Colonic mucosa (tissue), 4 donors: ENCODE results near the gene NCOA1. TPM values are rescaled to one million over a fixed set of nuclear protein-coding genes. Genes with fewer than 3 reads are reported as not detected.

ENCODE experiments used
- DNase-seq: peaks from one replicate; pipeline ENCODE4 v3.0.0-alpha.2; 2020
- H3K27ac ChIP-seq: fragments of 200-600 bp; one replicate; pipeline ENCODE4 v1.8.0; 2021
- H3K27me3 ChIP-seq: fragments of 200-600 bp; one replicate; pipeline ENCODE4 v1.8.0; 2021
- H3K36me3 ChIP-seq: fragments of 200-600 bp; one replicate; pipeline ENCODE4 v1.8.0; 2021
- H3K4me1 ChIP-seq: fragments of 200-600 bp; one replicate; pipeline ENCODE4 v1.8.0; 2021; ENCODE audit warnings: mild to moderate bottlenecking
- H3K4me3 ChIP-seq: fragments of 200-600 bp; one replicate; pipeline ENCODE4 v1.8.0; 2021
- H3K9ac ChIP-seq, 2 donors: one replicate each; pipeline ENCODE4 v1.7.0; 2013; ENCODE audit warnings: control low read depth in 2 of 2, low read depth in 2 of 2, low read length in 2 of 2
- H3K9me3 ChIP-seq: fragments of 200-600 bp; one replicate; pipeline ENCODE4 v1.8.0; 2021
- intact Hi-C: fragments of 100-400 bp; cut with DNase I; formaldehyde crosslinking; loops from one replicate; pipeline ENCODE4 v1.14.1; 2022
- total RNA-seq, 2 donors: library from RNA; stranded (reverse); fragmentation: NEBNext Ultra II Directional in 1 of 2; extraction: Animal tissue kit (Norgen Biotek cat#: 25700) in 1 of 2; gene quantifications; one replicate each; pipeline ENCODE4 v1.2.1, GENCODE V29; 2021
- TF ChIP-seq, protein P1 (sequence below): fragments of 200-600 bp; IDR thresholded peaks from one replicate; pipeline ENCODE4 v1.8.0; 2022; ENCODE audit warnings: antibody characterized with exemption, mild to moderate bottlenecking
- donor health status: healthy.
- donor health status: DM: no; HTN: no; CAD: no.
- donor health status: DM: no; HTN: no; CAD: no.

The NCOA1 gene
- total RNA-seq, 2 donors from 2014 or later: 24.8 to 35.2 TPM

DNA sequence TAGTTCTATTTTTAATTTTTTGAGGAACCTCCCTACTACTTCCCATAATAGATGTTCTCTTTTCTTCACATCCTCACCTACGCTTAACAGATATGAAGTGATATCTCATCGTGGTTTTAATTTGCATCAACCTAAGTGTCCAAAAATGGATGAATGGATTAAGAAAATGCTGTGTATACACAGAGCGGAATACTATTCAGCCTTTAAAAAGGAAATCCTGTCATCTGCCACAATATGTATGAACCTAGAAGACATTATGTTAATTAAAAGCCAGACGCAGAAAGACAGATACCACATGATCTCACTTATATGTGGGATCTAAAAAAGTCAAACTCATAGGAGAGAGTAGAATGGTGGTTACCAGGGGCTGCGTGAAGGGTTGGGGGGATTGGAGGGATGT is 189.1 kb downstream of the NCOA1 start:
- H3K9ac ChIP-seq: no peak overlapping the region
- H3K27ac ChIP-seq: no peak overlapping the region
- no peak for DNase-seq
- intact Hi-C loops: no loop called here
- TF ChIP-seq, protein P1, sequence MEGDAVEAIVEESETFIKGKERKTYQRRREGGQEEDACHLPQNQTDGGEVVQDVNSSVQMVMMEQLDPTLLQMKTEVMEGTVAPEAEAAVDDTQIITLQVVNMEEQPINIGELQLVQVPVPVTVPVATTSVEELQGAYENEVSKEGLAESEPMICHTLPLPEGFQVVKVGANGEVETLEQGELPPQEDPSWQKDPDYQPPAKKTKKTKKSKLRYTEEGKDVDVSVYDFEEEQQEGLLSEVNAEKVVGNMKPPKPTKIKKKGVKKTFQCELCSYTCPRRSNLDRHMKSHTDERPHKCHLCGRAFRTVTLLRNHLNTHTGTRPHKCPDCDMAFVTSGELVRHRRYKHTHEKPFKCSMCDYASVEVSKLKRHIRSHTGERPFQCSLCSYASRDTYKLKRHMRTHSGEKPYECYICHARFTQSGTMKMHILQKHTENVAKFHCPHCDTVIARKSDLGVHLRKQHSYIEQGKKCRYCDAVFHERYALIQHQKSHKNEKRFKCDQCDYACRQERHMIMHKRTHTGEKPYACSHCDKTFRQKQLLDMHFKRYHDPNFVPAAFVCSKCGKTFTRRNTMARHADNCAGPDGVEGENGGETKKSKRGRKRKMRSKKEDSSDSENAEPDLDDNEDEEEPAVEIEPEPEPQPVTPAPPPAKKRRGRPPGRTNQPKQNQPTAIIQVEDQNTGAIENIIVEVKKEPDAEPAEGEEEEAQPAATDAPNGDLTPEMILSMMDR: no peak
- no peaks in the 10 kb centered on the region for H3K36me3 ChIP-seq
- H3K27me3 ChIP-seq: no peaks in the 10 kb centered on the region
- H3K4me1 ChIP-seq: no peaks in the 10 kb centered on the region
- H3K9me3 ChIP-seq: no peaks in the 10 kb centered on the region
- H3K4me3 ChIP-seq: no peak overlapping the region

DNA sequence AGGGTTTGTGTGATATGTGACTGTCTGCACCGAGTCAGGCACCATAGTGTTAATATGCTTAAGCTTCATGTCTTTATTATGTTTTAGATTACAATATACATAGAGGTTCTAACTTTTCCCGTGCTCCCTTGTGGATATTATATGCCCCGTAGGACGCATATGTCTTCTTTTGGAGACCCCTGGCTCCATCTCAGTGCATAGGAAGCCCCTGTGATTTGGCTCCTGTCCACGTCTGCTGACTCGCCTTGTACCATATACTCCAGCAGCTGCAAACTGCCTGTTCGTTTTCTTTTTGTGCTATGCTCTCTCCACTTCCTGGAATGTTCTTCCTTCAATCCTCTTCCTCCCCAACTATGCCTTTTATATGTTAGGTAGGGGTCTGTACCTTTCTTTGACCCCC is 191.2 kb downstream of the NCOA1 start:
- TF ChIP-seq, protein P1: no peak
- DNase-seq: no peak
- Histone ChIP-seq H3K36me3 (no peaks in the 10 kb centered on the region), H3K4me3 (no peak overlapping the region), H3K9ac (no peak overlapping the region), H3K4me1 (no peaks in the 10 kb centered on the region), H3K27me3 (no peaks in the 10 kb centered on the region), H3K27ac (no peak overlapping the region), H3K9me3 (no peaks in the 10 kb centered on the region)
- intact Hi-C loops: no loop called here

GRCh38 chr2:24683408-24683807 is 192.4 kb downstream of the NCOA1 start:
- H3K4me1 ChIP-seq: no peaks in the 10 kb centered on the region
- H3K9ac ChIP-seq: no peak overlapping the region
- intact Hi-C loops: no loop called here
- H3K9me3 ChIP-seq: no peaks in the 10 kb centered on the region
- no peaks in the 10 kb centered on the region for H3K27me3 ChIP-seq
- DNase-seq: no peak
- no peak overlapping the region for H3K4me3 ChIP-seq
- no peaks in the 10 kb centered on the region for H3K36me3 ChIP-seq
- TF ChIP-seq, protein P1: no peak
- no peak overlapping the region for H3K27ac ChIP-seq

- H3K27ac ChIP-seq: no peak overlapping the region
- DNase-seq: no peak
- intact Hi-C loops: no loop called here
- H3K9ac ChIP-seq: no peak overlapping the region
- H3K36me3 ChIP-seq: no peaks in the 10 kb centered on the region
- no peaks in the 10 kb centered on the region for H3K27me3 ChIP-seq
- TF ChIP-seq, protein P1: no peak
- no peaks in the 10 kb centered on the region for H3K9me3 ChIP-seq
- no peaks in the 10 kb centered on the region for H3K4me1 ChIP-seq
- no peak overlapping the region for H3K4me3 ChIP-seq
Measured at GRCh38 chr2:24690524-24690923, 199.5 kb downstream of the NCOA1 start.

DNA sequence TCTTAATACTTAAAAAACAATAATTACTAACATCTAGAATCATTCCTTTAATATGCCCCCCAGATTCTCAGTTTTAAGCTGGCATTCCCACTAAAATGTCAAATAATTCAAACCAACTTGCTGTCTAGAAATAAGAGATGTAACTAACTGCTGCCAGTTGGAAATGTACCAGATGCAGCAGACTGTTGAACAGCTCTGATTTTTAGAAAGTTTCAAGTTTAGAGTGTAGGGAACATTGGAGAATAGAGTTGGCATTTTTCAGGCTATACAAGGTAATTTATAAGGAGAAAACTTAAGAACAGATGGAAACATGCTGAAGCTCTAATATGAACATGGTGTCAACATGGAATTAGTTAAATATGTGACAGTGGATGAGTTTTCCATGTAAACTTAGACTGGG is 200.8 kb downstream of the NCOA1 start:
- no peak overlapping the region for H3K4me3 ChIP-seq
- DNase-seq: no peak
- no peak overlapping the region for H3K27ac ChIP-seq
- H3K9ac ChIP-seq: no peak overlapping the region
- no peaks in the 10 kb centered on the region for H3K27me3 ChIP-seq
- TF ChIP-seq, protein P1: no peak
- H3K36me3 ChIP-seq: no peaks in the 10 kb centered on the region
- no peaks in the 10 kb centered on the region for H3K4me1 ChIP-seq
- H3K9me3 ChIP-seq: no peaks in the 10 kb centered on the region
- intact Hi-C loops: no loop called here

DNA sequence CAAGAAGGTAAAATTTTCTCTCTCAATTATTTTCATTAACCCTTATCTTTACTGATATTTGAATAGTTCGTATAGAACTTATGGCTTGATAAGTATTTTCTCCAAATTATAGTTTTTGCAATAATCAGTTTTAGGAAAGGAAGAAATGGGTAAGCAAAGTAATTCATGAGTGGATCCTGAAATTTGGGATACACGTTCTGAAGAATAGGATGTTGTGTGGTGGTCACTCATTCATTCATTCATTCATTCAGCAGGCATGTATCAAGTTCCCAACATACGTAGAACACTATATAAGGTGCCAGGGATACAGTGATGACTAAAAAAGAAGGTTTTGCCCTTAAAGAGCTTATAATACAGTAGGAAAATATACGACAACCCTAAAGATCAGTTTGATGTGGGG is 206.7 kb downstream of the NCOA1 start:
- Histone ChIP-seq H3K9me3 (no peaks in the 10 kb centered on the region), H3K4me1 (no peaks in the 10 kb centered on the region), H3K4me3 (no peak overlapping the region), H3K36me3 (no peaks in the 10 kb centered on the region), H3K27me3 (no peaks in the 10 kb centered on the region), H3K27ac (no peak overlapping the region), H3K9ac (no peak overlapping the region)
- intact Hi-C loops: no loop called here
- TF ChIP-seq, protein P1: no peak
- DNase-seq: no peak
